Measurements from ENCODE around the gene ARSB.
"Not testable (repeated sequence)": the region's sequence is repeated elsewhere in the genome, so short reads cannot be mapped to it uniquely, and the experiment has no call there.

The ARSB gene

DNA sequence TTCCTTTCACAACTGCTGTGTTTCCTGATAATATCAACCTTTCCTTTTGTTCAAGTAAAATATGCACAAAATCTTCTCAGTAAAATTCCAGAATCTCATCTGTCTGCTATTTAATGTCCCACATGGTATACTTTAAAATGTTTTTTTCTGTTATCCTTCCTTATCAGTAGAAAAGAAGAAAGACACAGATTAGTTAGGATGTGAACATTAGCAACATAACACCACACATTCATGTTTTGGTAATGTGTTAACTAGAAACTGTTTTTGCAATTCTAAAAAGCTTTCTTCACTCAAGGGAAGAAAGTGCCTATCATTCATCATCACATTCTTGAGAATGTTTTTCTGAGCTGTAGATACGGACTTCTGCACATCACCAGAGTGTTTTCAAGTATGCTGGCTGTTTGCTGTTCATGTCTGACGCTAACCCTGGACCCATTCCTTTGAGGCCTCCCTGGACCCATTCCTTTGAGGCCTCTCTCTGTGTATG lies 10.5 kb upstream of the ARSB start:
- DNase-seq (ENCODE audit: low spot score): no peak

- peak; percentile 5 for DNase-seq (ENCODE audit: low spot score)
Measured at GRCh38 chr5:78993165-78993564, 8.1 kb upstream of the ARSB start.

DNA sequence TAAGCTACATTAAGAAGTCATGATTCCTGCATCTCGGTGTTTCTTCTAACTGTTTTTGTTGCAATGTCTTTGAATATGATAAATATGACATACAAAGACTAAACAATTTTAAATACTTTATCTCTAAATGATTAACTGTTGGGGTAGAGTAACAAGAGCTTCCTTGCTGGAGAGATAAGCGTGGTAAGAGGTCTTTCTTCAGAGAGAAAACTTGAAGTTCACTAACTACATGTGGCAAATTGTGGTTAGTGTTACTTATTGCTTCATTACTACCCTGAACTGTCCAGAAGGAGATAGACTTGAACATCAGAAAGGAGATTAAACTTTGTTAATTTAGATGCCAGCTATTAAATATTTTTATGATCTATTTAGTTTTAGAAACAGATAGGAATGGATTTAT lies 7.0 kb upstream of the ARSB start:
- DNase-seq (ENCODE audit: low spot score): no peak

DNA sequence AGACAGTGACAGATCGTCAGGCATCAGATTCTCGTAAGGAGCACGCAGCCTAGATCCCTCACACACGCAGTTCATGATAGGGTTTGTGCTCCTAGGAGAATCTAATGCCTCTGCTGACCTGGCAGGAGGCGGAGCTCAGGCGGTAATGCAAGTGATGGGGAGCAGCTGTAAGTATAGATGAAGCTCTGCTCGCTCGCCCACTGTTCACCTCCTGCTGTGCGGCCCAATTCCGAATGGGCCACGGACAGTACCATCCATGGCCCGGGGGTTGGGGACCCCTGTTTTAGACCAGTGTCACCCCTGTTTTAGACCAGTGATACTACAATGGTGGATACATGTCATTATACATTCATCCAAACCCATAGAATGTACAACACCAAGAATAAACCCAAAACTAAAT lies 4.0 kb upstream of the ARSB start:
- no peak for DNase-seq (ENCODE audit: low spot score)

DNA sequence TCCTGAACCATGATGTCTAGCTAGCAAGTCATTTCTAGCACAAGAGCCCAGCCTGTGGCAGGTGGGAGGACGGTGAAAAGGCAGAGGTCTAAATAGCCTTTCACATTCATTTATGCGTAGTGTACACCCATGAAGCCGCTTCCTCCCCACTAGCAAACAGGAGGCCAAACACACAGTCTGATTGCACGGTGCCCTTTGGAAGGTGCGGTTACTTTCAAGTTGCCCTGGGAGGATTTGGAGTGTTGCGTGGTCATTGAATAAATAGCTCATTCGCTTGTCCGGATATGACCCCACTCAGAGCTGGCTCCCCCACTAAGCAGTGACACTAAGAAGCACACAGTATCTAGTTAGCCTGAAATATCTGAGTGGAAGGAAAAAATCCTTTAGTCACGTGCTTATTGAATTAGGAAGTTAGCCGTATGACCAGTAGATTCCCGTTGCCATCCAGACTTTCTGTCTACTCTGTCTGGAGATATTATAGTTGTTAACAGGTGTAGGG lies 664 bp upstream of the ARSB start:
- DNase-seq (ENCODE audit: low spot score): peak; percentile 9

- peak; percentile 85 for DNase-seq (ENCODE audit: low spot score)
Measured at GRCh38 chr5:78984439-78985115, 533 bp downstream of the ARSB start.

DNA sequence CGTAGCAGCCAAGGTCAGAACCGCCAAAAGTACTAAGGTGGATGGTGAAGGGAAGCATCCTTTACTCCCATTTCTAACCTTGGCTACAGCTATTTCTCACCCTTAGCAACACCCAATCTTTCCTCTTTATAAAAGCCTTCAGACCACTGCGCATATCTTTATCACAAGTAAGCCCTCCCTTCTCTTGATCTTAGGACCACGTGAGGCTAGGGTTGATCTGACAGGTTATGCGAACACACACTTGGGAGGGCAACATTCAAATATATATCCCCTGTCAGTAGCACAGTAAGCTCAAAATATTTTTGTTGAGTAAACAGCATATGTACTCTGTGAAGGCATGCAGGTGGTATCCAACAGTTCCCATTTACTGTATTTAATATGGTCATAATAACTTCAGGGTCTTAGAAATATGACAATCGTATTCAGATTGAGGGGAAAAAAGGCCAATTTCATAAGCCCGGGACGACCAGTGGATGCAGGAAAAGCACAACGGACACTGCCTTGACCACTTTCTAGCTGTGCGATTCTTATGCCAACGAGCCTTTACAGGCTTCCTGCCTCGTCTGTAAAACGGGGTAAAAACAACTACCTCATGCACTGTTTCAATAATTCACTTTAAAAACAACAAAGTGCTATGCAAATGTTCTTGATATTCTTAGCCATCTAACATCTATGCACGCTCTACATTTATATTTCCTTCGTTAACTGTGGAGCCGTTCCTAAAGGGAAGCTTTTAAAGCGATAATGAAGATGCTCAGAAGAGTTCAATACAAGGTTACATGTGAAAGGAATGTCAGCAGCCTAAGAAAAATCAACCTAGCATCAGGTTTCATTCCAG lies 1.3 kb downstream of the ARSB start:
- DNase-seq (ENCODE audit: low spot score): no peak

- not testable (repeated sequence) for DNase-seq (ENCODE audit: low spot score)
Measured at GRCh38 chr5:78983194-78983593, 1.9 kb downstream of the ARSB start.

GRCh38 chr5:78979909-78980308 lies 5.2 kb downstream of the ARSB start:
- no peak for DNase-seq (ENCODE audit: low spot score)

GRCh38 chr5:78979117-78979742 lies 5.9 kb downstream of the ARSB start:
- no peak for DNase-seq (ENCODE audit: low spot score)

DNA sequence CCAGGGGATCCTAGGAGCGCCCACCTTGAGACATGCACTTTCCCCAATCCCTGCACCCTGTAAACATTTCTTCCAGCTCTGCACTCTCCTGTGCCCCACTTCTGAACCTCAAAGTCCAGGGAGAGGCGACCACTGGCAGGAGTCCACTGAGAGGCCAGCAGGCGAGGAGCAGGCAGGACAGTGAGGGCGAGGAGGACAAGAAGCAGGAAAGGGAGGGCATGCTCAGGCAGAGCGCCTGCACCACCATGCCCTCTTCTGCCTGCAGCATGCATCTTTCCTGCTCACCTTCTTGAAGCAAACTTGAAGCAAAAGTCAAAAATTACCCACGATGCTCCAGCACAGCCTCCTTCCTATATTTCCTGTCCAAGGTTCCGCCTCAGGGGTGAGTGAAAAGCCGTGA lies 10.1 kb downstream of the ARSB start:
- DNase-seq (ENCODE audit: low spot score): no peak

DNA sequence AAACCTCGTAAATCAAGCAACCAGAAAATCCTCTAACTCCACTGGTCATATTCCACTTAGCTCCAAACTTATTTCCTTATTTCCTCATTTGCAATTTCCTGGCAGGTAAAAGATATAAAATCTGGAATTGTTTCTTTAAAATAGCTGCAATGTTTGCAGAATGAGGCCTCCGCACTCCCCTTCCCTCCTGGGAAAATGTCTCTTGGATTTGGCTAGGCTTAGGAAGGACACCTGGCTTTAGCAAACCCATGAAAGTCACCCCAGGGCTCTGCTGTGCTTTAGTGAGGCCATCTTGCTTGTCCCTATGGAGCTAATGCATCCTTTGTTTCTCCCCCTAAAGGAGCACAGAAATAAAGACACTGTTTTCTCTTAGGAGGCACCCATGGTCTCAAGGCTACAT lies 10.5 kb downstream of the ARSB start:
- no peak for DNase-seq (ENCODE audit: low spot score)

GRCh38 chr5:78974011-78974410 lies 11.1 kb downstream of the ARSB start:
- no peak for DNase-seq (ENCODE audit: low spot score)

DNA sequence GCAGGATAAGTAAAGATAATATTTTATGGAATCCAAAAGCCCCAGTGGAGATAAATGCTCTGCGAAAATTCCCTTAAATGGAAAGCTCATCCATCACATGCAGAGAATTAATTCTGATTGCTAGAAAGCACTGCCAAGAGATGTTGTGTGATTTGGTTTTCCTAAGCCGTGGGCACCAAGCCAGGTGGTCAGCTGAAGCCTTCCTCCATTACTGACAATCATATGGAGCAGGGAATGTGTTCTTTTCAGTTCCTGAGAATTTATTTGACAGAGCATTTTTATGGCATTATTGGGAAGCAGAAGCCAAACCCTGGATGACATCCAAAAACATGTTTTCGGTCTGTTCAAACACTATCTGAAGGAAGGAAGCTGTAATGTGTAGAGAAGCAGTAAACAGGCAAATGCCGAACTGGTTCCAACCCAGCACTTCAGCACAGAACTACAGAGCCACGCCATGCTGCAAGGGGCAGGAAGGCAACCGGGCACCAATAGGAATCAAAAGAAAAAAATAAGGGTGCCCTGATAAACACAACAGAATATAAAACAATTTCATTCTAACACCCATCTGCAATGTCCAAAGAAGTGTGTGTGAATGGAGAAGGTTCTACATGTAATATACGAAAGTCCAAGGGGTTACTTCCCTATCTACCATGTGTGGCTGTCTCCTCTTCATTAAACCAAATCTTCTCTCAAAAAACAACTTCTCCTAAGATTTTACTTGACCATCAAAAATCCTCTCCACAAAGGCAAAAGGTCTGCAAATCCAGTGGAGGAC lies 12.3 kb downstream of the ARSB start:
- no peak for DNase-seq (ENCODE audit: low spot score)

DNA sequence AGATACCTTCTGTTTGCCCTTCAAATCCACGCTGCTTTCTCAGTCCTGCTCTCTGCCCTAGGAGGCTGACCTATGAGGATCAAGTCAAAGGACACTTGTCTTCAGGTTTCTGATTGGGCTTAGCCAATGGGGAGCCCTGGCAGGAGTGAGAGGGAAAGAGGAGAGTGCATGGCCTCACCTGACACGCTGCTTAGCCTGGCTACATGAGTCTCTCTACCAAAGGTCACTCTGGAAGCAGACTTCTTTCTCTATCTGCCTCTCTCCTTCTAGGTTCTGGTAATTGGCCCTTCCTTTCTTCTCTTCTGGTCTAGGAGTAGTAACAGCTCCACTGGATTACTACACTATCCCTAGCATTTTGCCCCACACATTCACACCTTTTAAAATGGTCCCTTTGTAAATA lies 13.1 kb downstream of the ARSB start:
- DNase-seq (ENCODE audit: low spot score): no peak

DNA sequence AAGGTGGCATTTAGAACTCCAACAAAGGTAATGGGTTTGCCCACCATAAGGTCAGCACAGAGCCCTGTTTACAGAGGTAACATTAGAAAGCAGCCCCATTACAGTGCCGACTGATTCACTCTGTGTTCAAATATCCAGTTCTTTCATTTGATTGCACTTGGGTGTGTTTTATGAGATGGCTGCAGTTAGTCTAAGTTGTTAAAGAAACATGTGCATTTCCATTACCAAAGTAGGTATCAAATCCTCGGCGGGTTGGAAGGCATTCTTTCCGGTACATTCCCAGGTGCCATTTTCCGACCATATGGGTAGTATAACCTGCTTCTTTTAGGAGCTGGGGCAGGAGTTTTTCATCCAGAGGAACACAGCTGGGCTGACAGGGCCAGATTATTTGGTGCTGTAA lies 16.3 kb downstream of the ARSB start:
- no peak for DNase-seq (ENCODE audit: low spot score)

DNA sequence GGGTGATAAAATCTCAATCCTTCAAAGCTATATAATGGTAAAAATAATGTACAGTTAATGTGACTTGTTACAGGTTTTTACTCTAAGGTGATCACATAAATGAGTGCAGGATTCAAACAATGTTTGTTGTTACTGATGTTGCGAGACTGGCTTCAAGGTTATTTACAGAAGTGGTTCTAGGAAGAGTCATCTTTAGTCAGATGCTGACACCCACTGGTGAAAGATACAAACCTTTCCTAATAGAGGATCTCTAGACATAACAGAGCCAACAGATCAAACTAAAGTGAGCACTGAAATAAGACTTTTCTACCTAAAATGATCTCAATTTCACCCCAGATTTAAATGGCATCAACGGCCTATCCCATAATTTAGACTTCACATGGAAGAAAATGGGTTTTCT lies 20.2 kb downstream of the ARSB start:
- DNase-seq (ENCODE audit: low spot score): no peak

DNA sequence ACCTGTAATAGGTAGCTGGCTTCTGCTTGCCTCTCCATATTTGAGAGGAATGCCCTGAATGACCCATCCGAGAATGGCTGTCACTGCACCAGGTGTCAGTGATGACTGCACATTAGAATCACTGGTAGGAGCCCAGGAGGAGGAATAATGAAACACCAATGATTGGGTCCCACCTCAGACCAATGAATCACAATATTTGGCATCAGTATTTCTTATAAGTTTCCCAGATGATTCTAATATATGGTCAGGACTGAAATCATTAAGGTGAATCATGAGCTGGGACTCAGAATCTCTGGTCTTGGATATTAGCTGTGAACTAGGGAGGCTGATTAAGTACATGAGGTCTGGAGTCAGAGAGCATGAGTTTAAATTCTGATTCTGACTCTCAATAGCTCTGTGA lies 23.4 kb downstream of the ARSB start:
- DNase-seq (ENCODE audit: low spot score): no peak

GRCh38 chr5:78959767-78960166 lies 25.3 kb downstream of the ARSB start:
- no peak for DNase-seq (ENCODE audit: low spot score)

DNA sequence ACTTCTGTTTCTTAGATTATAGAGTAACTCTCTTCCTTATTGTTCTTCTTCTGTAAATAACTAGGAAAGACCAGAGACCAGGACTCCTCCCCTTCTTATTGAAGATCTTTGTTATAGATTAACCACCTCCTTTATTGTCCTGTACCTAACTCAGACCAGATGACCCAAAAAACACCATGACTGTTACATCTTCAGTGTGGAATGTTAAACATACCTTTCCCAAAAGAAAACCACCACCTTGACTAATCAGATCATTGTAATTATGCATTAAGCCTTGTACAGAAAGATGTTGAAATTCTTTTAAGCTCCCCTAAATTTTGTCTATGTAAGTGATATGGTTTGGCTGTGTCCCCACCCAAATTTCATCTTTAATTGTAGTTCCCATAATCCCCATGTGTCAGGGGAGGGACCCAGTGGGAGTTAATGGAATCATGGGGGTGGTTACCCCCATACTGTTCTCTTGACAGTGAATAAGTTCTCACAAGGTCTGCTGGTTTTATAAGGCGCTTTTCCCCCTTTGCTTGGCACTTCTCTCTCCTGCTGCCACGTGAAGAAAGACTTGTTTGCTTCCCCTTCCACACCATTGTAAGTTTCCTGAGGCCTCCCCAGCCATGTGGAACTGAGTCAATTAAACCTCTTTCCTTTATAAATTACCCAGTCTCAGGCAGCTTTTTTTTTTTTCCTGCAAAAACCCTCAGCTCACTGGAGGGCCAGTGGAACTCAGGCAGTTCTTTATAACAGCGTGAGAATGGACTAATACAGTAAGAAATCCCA lies 26.3 kb downstream of the ARSB start:
- no peak for DNase-seq (ENCODE audit: low spot score)

- DNase-seq (ENCODE audit: low spot score): no peak
Measured at GRCh38 chr5:78956901-78957300, 28.2 kb downstream of the ARSB start.

All from CD4-positive, alpha-beta T cell treated with Interleukin-6 at 100 ng/mL for 8 hours (primary cell).